NCI-H1436 treated with DMSO at 0.1 percent for 48 hours (cell line): ENCODE measurements around the gene TANGO2.
"Not testable (repeated sequence)": the region's sequence is repeated elsewhere in the genome, so short reads cannot be mapped to it uniquely, and the experiment has no call there.

ENCODE experiments used
- DNase-seq: peaks from one replicate; lab custom pipeline; 2025; lab: John Stamatoyannopoulos, UW

TANGO2 gene

DNA sequence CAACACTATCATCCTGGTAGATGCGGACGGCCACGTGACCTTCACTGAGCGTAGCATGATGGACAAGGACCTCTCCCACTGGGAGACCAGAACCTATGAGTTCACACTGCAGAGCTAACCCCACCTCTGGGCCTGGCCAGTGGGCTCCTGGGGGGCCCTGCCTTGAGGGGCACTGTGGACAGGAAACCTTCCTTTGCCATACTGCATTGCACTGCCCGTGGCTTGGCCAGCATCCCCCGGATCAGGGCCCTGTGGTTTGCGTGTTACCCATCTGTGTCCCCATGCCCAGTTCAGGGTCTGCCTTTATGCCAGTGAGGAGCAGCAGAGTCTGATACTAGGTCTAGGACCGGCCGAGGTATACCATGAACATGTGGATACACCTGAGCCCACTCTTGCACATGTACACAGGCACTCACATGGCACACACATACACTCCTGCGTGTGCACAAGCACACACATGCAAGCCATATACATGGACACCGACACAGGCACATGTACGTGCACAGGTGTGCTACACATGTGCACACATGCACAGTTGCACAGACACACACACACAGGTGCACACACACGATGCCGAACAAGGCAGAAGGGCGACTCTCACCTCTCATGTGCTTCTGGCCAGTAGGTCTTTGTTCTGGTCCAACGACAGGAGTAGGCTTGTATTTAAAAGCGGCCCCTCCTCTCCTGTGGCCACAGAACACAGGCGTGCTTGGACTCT lies 43.8 kb downstream of the TANGO2 start:
- DNase-seq: no peak

DNA sequence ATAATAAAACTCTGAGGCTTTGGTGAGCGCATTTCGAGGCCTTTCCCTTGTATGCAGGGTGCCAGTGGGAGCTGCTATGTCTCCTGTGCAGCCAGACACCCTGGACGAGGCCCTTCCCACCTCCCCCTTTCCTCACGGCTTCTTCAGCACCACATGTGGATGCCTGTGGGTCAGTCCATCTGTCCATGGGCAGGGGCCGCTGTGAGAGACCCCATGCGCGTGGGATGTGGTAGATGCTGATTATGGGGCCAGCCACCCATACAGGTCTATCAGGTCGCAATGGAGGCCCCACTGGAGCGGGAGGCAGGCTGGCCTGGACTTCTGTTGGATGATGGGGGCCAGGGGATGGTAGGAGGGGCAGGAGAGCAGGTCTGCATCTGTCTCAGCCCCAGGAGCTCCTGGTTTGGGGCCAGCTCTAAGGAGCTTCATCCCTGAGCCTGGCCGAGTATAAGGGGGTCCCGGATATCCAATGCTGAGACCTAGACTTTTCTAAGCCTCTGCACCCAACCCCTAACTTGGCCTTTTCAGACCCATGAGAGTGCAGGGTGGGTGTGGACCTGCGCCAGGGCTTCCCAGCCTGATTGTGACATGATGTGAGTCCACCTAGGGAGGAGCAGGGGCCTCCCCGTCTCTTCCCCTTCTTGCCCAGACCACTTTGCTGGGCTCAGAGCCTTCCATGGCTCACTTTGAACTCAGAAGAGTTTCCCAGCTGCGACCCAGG lies 45.1 kb downstream of the TANGO2 start:
- DNase-seq: no peak

- no peak for DNase-seq
Measured at GRCh38 chr22:20066617-20067383, 45.9 kb downstream of the TANGO2 start.

DNA sequence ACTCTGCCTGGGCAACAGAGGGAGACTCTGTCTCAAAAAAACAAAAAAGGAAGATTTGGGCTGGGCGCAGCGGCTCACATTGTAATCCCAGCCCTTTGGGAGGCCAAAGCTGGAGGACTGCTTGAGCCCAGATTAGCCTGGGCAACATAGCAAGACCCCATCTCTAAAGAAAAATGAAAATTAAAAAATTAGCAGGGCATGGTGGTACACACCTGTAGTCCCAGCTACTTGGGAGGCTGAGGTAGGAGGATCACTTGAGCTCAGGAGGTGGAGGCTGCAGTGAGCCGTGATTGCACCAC lies 46.4 kb downstream of the TANGO2 start:
- not testable (repeated sequence) for DNase-seq

DNA sequence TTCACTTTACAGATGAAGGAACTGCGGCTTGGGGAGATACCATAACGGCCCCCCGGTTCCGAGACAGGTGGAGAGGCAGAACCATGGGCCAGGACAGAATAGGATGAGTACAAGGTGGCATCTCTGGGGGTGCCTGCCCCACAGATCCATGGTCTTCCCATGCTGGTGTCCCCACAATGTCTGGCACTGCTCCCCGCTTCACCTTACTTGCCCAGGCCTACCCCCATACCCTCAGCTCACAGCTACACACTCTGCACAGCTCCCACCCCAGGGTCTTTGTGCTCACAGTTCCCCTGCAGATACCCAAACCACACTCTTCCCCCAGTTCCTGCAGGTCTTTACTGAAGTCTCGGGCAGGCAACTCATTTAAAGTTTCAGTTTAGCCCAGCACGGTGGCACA lies 47.7 kb downstream of the TANGO2 start:
- no peak for DNase-seq

DNA sequence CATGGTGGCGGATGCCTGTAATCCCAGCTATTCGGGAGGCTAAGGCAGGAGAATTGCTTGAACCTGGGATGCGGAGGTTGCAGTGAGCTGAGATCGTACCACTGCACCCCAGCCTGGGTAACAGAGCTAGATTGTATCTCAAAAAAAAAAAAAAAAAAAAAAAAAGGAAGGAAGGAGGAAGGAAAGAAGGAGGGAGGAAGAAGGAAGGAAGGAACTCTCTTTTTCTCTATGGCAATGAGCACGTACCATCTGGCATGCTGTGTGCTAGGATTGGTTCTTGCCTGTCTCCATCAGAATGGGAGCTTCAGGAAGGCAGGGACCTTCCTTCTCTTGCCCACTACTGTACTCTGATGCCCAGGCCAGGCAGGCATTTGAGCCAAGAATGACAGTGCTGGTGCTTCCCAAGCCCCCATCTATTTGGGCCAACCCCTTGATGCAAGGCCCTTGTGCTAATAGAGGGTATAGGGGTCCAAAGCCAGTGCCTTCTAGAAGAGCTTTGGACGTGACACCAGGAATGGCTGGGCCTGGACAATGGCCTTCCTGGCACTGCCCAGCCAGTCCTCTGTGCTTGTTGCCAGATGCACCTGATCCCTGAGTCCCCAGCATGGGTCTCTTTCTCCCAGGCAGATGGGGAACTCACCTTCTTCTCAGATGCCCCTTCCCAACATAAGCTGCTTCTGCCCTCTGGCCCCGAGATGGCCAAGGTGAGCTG lies 48.6 kb downstream of the TANGO2 start:
- no peak for DNase-seq

DNA sequence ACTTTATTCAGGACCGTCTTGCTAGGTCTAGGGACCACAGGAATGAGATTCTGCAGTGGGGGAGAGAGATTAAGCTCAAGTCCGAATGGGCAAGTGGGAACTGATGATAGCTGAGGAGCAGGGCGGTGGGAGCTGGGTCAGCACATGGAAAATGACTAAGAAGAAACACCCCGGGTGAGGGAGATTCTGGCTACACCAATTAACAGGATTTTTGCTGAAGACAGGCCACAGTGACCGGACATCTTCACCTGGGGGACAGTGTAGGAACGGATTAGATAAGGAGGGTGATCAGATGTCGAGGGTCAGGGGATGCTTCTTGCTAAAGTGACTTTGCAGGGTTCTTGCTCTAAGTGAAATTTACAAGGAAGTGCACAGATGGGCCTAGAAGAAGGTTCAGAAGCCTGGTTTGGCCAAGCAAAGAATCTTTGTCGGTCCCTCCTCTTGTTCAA lies 50.6 kb downstream of the TANGO2 start:
- no peak for DNase-seq

GRCh38 chr22:20076627-20077172 lies 55.8 kb downstream of the TANGO2 start:
- no peak for DNase-seq

DNA sequence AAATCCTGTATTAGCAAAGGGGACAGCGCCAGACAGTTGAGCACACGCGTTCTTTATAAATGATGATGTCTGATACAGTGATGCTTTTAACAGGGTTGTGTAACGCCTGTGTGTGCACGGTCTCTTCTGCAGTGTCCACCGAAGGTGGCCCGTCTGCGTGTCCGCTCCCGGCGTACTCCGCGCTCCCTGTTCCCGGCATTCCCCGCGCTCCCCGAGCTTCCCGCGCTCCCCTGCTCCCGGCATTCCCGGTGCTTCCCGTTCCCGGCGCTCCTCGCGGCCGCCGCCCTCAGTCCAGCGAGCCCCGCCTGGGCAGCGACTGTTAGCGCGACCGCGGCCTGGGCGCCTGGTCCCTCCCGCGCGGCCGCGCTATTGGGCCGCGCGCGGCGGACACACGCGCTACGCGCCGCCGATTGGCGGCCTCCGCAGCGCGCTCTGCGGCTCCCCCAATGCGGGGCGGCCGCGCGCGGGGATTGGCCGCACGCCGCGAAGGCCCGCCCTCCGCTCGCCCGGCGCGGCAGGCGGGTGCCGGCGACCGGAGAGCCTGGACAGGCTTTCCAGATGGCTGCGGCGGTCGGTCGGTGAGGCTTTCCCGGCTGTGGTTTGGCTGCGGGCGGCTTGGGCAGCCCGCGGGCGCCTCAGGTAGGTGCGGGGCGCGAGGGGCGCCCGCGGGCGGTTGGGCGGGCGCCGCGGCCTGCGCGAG lies 59.0 kb downstream of the TANGO2 start, which contains the start of gene DGCR8:
Gene DGCR8, plus strand, starts transcription at position 497 of the 700 bp plus-strand sequence. CDS start 5,723 bp downstream, outside the sequence.
- DNase-seq: peak; percentile 49

- DNase-seq: no peak
Measured at GRCh38 chr22:20080445-20080775, 59.5 kb downstream of the TANGO2 start.

DNA sequence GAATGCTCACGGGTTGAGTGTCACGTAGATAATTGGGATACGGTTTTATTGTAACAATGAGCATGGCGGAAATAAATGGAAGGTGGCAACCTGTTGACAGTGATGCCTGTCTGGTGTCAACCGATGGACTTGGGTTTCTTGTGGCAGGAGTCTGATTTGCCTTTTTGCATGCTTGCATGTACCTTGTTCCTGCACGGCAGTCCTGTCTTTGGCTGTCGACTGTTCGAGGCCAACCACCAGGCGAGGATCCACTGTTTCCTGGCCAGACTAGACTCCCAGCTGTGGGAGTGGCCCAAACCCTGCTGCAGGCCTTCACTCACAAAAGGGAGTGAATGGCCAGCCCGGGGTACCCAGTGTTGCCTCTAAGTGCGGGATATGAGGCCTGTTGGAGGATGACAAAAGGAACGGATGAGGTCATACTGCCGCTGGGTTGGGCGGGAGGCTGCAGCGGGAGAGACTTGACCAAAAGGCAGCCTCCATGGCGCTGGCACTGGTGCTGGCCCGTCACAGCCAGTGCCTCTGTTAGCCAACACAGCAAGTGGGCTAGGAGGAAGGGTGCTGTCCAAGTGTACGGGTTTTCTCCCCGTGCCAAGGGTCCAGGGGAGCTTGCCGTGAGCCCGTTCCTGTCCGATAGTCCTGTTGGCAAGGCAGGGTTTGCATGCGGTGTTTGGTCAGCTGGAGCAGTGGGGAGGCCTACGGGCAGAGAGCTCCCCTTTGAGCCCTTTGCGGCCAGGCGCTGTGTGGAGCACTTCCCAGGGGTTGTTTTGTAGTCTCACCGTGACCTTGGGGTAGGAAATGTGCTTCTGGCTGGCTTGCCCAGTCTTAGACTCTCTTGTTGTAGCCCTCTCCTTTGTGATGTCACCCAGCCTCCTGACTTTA lies 60.1 kb downstream of the TANGO2 start:
- DNase-seq: no peak

- DNase-seq: no peak
Measured at GRCh38 chr22:20083157-20083890, 62.4 kb downstream of the TANGO2 start.

- no peak for DNase-seq
Measured at GRCh38 chr22:20083891-20084546, 63.1 kb downstream of the TANGO2 start.

DNA sequence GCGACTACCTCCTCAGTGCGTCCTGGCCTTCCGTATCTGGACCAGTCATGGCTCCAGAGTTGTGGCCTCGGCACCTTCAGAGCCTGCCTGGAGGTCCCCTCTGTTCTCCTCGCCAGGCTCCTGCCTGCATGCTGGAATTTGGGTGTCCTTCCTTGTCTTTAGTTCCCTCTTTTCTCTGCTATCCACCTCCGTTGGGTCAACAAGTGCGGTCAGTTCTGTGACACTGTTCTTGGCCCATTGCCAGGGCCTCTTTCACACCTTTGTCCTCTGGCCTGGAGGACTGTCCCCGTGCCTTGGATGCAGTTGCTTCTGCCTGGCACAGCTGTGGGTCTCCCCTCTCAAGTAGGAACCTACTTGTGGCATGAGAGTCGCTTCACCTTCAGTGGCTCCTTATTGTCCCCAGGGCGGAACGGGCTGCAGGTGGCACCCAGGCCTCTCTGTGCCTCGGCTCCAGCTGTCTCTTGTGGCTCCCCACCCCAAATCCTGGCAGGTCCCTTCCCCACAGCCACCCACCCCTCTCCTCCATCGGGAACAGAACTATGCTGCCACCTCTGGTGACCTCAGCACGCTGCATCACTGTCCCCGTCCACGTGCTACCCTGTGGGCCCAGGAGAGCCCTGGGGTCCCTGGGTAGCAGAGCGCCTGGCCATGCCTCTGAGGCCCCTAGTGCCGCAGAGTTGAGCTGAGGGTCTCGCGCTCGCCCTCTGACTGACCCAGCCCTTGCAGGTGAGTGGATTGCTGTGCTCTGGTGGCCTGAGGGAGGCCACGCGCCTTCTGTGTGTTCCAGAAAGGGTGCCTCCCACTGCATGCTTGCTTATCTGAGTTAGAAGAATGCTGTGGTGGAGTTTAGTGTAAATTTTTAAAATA lies 63.9 kb downstream of the TANGO2 start:
- DNase-seq: no peak

DNA sequence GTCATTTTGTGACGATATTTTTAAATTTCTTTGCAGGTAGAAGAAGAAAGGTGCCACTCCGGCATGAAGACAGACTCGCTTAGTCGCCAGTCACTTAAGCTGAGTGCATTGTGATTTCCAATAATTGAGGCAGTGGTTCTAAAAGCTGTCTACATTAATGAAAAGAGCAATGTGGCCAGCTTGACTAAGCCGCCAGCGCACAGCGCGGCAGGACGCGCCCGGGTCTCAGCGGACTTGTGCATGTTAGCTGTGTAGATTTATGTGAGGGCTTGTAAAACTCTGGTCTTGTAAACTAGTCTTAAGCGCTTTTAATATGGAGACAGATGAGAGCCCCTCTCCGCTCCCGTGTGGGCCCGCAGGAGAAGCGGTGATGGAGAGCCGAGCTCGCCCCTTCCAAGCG lies 64.7 kb downstream of the TANGO2 start:
- DNase-seq: no peak

- DNase-seq: no peak
Measured at GRCh38 chr22:20086101-20086599, 65.2 kb downstream of the TANGO2 start.

DNA sequence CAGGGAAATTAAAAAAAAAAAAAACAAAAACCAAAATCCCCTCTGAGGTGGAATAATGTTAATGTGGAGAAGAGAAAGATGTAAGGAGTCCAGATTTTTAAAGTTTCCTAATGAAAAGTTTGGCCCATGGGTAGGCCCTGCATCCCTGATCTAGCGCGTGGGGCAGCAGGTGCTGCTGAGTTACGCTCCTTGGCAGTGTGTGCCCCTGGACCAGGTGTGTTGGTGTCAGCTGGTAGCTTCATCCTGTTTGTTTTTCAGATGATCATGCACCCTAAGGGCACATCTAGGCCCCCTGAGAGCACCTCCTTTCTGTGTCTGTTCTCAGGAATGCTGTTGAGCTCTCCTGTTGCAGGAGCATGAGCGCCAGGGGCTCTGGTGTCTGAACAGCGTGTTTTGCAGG lies 65.9 kb downstream of the TANGO2 start:
- DNase-seq: no peak
